NCI-H82 treated with DMSO at 0.1 percent for 48 hours (cell line): ENCODE data around the gene SESN3.
A peak's percentile ranks its signal among the peaks of the same experiment; 100 is the strongest.
"Not testable (repeated sequence)": the region's sequence is repeated elsewhere in the genome, so short reads cannot be mapped to it uniquely, and the experiment has no call there.

Experiments
- DNase-seq: peaks from one replicate; lab custom pipeline; 2025; ENCODE audit not compliant: unreplicated experiment; lab: John Stamatoyannopoulos, UW

Gene SESN3

GRCh38 chr11:95154514-95154913, 76.5 kb downstream of the SESN3 start:
- DNase-seq: peak; percentile 38

DNA sequence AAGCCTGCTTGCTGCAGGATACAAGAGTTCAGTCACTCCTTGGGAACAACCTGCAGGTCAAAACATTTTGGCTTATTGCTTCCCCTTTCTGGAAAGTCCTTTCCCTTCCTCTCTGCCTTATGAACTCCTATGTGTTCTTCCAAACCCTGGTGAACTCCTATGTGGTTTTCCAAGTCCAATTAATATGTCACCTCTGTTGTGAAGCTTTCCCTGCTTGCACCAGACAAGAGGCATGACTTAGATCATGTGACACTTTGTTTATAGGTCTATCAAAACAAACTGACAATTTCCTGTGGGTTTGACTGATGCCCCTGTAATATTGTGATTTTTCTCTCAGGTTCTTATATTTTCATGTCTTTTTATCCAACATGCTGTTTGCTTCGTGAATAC, 77.2 kb downstream of the SESN3 start:
- no peak for DNase-seq

GRCh38 chr11:95152876-95153856, 77.8 kb downstream of the SESN3 start:
- DNase-seq: no peak

DNA sequence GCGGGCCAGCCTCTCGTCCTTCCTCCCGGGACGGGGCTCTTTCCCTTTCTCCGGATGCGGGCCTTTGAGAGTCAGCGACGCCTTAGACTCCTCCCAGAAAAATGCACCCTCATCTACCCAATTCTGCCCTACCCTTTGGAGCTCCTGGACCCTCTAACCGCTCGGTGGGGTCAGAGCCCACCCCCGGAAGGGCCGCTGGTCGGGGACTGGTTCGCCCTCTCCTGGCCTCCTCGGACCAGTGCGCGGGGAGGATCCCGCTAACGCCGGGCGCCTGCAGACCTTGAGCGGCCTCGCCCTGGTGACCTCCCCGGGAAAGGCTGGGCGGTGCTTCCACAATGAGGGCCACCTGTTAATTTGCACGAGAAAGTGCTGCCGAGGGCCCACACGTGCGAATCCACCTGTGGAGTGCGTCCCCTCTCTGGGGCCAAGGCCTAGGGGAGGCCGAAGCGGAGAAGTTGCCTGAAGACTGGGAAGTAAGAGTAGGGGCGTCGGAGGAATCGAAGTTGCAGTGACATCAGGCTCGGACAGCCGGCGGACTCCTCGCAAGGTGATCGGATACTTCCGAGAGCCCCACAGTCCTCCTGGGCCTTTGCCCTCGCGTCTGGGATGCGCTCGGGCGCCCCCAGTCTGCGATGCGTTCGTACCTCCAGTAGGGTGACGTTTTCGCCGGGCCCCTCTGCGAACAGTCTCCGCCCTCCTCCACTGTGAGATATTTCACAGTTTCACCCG, 79.9 kb downstream of the SESN3 start:
- DNase-seq: no peak

GRCh38 chr11:95149651-95150364, 81.2 kb downstream of the SESN3 start:
- DNase-seq: no peak

GRCh38 chr11:95148938-95149337, 82.1 kb downstream of the SESN3 start:
- DNase-seq: no peak

DNA sequence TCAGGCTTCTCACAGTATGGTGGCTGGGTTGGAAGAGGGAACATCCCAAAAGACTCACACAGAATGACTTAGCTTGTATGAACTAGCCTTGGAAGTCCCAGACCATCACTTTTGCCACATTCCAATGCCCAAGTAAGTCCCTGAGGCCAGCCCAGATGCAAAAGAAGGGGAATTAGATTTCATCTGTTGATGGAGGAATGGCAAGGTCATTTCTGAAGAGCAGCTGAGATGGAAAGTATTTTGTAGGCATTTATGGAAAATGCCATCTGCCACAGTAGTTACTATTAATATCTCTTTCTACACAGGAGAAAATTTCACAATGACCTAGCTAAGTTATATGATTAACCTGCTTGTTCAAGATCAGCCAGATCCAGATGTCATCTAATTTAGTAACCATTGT, 82.6 kb downstream of the SESN3 start:
- no peak for DNase-seq

DNA sequence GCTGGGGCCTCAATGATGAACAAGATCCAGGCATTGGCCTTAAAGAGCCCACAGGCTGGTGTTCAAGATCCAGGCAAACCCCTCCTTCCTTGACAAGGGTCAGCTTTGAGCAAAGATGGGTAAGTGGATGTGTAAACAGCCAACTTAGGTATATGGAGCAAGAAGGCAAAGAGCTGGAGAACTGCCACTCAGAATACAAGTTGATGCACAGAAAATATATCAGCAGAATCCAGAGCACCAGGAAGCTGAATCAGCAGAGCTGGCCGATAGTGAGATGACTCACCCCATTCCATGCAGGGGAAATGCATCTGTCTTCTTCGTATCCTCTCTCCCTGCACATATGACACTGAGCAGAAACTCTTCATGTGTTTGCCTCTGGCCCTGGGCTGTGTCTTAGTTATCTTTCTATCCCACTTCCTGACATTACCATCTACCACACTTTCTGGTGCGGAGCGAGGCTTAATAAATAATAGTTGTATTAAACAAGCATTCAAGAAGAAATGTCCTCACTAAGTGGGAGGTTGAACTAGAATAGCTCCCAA, 83.6 kb downstream of the SESN3 start:
- no peak for DNase-seq

- DNase-seq: no peak
These were observed 85.5 kb downstream of the SESN3 start for GRCh38 chr11:95145430-95146060.

- DNase-seq: no peak
These were observed 86.4 kb downstream of the SESN3 start for GRCh38 chr11:95144313-95145235.

DNA sequence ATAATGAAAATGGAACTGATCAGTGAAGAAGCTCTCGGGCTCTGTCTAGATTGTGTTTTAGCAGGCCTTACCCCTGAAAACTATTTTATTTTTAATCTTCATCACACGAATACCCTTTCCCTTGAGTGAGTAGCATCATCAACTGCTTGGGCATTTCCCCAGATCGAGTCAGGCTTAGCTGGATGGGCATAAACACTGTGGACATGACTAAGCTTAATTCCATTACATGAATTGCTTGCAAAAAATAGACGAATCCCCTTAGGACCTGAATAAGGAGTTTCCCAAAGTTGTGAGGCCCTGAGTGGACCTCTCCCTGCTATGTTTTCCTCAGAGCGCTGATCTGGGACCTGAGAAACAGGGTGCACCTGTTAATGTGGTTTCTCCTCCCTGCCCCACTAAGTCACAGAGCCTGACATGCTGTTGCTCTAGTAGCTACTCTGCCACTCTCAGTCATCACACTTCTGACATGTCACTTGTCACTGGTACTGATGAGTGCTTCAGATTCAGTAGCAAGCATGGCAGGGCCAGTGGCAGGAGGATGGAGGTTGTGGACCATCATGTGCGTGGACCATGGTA, 87.8 kb downstream of the SESN3 start:
- DNase-seq: no peak

DNA sequence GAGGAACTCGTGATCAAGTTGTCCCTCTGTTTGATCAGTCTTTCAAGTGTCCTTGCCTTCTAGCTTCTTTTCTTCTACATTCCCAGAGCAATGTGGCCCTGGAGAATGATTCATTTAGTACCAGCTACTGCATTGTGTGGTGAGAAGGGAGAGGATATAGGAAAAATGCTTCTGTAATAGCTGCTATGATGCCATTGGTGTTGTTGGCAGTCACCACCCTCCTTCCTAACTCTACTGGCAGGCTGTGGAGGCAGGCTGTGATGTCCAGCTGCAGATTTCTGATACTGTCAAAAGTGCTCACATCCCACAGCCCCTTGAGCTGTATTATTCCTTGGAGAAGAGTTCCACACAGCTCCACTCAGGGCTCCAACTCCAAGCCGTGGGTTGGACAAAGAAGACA, 88.6 kb downstream of the SESN3 start:
- no peak for DNase-seq

DNA sequence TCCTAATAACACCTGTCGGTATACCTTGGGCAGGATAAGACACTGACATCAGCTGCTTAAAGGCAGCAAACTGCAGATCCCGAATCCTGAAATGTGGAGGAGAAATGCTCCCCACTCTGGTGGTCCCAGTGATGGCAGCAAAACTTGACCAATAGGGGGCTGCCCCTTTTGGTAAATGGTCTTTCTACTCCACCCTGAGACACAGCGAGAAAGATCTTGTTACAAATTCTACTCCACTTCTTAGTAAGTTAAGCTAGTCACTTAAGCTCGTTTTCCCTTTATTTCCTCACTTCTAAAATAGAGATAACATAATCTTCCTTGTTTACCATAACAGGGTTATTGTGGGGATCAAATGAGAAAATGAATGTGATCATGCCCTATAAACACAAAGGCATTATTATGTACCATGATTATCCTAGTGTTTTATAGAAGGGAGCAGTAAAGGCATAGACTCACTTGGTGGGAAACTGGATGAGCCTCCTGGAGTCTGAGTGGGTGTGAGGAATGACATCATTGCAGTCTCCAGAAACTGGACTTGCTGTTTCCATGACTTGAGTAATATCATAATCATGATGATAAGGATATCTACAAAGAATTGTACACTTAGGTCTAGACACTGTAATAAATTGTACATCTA, 90.5 kb downstream of the SESN3 start:
- no peak for DNase-seq

- no peak for DNase-seq
These were observed 92.6 kb downstream of the SESN3 start for GRCh38 chr11:95138448-95138847.

- no peak for DNase-seq
These were observed 93.7 kb downstream of the SESN3 start for GRCh38 chr11:95137299-95137698.

GRCh38 chr11:95136747-95137146, 94.3 kb downstream of the SESN3 start:
- DNase-seq: not testable (repeated sequence)

DNA sequence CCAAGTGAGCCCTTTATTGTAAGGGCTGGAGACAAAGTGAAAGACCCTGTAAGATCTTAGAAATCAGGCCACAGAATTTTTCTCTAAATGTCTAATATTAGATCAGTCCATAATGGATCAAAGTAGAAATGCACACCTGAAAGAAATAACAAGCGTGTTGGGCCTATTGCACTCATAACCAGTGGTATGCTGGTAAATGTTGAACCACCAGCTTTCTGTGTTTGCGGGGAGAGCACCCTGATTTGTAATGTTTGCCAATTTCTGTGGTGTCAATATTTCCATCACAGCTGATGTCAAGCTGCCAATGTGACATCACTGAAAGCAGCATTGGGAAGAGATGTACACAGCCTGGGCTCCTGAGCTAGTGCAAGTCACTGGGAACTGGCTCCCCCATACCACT, 95.1 kb downstream of the SESN3 start:
- no peak for DNase-seq

GRCh38 chr11:95135155-95135554, 95.8 kb downstream of the SESN3 start:
- no peak for DNase-seq

DNA sequence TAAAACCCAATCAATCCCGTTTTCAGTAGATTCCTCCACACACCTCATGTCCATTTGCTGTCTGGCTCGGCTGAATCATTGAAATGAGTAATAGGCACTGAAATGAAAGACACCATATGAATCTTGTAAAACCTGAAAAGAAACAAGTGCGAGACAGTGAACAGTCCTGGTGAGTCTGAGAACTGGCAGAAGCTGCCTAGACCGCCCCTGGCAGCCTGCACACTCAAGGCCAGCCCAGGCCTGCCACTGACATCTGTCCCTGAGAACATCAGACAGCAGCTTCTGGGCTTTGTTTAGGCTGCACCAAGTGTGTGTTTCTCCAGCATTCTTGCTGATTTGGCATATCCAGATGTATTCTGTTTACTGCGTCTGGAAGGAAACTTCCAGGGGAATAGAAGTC, 96.5 kb downstream of the SESN3 start:
- no peak for DNase-seq
